Smooth muscle cell of the coronary artery (primary cell): Measurements from ENCODE around the gene NIN. TPM values are rescaled to one million over a fixed set of nuclear protein-coding genes. Genes with fewer than 3 reads are reported as not detected.

ENCODE experiments used
- total RNA-seq: library from RNA; depleted of rRNA; stranded (reverse); fragments of >200 nt; gene quantifications from 2 replicates; pipeline ENCODE4 v1.2.3, GENCODE V29; 2014; ENCODE audit warnings: low replicate concordance

The NIN gene, protein sequence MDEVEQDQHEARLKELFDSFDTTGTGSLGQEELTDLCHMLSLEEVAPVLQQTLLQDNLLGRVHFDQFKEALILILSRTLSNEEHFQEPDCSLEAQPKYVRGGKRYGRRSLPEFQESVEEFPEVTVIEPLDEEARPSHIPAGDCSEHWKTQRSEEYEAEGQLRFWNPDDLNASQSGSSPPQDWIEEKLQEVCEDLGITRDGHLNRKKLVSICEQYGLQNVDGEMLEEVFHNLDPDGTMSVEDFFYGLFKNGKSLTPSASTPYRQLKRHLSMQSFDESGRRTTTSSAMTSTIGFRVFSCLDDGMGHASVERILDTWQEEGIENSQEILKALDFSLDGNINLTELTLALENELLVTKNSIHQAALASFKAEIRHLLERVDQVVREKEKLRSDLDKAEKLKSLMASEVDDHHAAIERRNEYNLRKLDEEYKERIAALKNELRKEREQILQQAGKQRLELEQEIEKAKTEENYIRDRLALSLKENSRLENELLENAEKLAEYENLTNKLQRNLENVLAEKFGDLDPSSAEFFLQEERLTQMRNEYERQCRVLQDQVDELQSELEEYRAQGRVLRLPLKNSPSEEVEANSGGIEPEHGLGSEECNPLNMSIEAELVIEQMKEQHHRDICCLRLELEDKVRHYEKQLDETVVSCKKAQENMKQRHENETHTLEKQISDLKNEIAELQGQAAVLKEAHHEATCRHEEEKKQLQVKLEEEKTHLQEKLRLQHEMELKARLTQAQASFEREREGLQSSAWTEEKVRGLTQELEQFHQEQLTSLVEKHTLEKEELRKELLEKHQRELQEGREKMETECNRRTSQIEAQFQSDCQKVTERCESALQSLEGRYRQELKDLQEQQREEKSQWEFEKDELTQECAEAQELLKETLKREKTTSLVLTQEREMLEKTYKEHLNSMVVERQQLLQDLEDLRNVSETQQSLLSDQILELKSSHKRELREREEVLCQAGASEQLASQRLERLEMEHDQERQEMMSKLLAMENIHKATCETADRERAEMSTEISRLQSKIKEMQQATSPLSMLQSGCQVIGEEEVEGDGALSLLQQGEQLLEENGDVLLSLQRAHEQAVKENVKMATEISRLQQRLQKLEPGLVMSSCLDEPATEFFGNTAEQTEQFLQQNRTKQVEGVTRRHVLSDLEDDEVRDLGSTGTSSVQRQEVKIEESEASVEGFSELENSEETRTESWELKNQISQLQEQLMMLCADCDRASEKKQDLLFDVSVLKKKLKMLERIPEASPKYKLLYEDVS (N-terminal part only)
- total RNA-seq: 19.2 and 23.5 TPM in 2 replicates

GRCh38 chr14:50830932-50831725, at the start of gene NIN:
TSS of gene NIN (minus strand) at chr14:50831162. CDS start at chr14:50822056, 9,106 bp downstream.

DNA sequence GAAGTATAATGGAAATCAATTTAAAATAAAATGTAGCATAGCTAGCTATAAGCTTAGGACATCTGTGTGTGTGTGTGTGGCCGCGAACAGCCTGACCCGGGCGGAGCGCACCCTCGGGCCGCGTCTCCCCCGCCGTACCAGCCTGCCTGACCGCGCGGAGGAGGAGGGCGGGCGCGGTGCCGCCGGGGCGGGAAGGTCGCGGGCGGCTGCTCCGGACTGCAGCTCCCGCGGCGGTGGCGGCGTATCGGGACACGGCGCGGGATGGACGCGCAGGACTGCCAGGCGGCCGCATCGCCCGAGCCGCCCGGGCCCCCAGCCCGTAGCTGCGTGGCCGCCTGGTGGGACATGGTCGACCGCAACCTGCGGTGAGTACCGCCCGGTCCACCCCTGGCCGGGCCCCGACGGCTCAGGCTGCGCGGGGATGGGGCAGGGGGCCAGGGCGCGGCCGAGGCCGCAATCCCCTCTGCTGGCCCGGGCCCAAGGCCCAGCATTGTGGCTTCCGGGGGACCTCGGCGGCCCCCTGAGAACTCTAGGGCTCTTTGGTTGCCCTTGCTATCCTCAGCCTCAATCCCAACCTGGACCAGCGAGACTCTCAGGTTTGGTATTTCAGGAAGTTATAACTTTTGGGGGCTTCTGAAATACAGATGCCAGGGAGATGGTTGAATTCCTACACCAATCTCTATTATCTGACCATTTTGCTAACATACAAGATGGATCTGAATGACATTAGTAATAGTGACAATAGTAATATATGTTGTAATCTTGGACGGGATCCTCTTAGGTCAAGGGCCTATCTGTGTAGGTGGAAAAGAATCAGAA, 41.2 kb upstream of the NIN start, which contains the start of gene ABHD12B:
Gene ABHD12B (plus strand): TSS at position 140 of the 819 bp plus-strand sequence. CDS start 122 bp downstream, at position 262.

Other genes with a start within 250 kb of the NIN start
- gene SAV1, start 162.9 kb downstream of the NIN start, total RNA-seq: 10.4 and 13.5 TPM in 2 replicates
- gene ABHD12B, start 40.9 kb upstream of the NIN start, total RNA-seq: not detected in 2 replicates
- 66.4 and 98.6 TPM in 2 replicates for gene PYGL, start 113.3 kb upstream of the NIN start, total RNA-seq